SKM-1 (cell line): Measurements from ENCODE around the gene IQSEC1.

ENCODE experiments used
- DNase-seq: peaks from one replicate; lab custom pipeline; 2025; ENCODE audit not compliant: unreplicated experiment; lab: John Stamatoyannopoulos, UW

IQSEC1 gene

GRCh38 chr3:12944849-12945248, 128.4 kb downstream of the IQSEC1 start:
- DNase-seq: no peak

- no peak for DNase-seq
Observed at GRCh38 chr3:12944413-12944812, 128.8 kb downstream of the IQSEC1 start.

GRCh38 chr3:12943124-12944021, 129.9 kb downstream of the IQSEC1 start:
- DNase-seq: no peak

DNA sequence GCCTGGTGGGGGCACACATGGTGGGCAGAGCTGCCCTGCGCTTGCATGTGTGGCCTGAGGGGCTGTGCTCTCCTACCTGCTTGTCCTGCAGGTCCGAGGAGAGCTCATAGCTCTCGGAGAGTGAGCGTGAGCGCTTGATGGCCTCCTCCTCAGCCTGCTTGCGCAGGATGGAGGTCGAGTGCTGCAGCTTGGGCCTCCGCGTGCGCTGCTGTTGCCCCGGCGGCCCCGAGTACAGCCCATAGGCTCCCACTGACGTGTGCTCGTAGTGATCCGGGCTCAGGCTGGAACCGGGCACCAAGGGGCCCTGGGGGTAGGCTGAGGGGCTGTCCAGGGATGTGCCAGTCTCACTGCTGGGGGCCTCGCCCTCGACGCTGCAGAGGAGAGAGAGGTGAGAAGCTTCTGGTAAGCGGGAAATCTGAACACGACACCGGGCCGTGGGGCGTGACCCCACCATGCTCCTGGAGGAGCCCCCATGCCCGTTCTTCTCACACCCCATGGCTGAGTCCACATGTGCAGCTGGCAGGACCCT, 131.7 kb downstream of the IQSEC1 start:
- DNase-seq: no peak

- DNase-seq: no peak
Observed at GRCh38 chr3:12940854-12941253, 132.4 kb downstream of the IQSEC1 start.

GRCh38 chr3:12939137-12939536, 134.1 kb downstream of the IQSEC1 start:
- DNase-seq: no peak

- no peak for DNase-seq
Observed at GRCh38 chr3:12938258-12938711, 134.9 kb downstream of the IQSEC1 start.

GRCh38 chr3:12935861-12936830, 137.1 kb downstream of the IQSEC1 start:
- DNase-seq: no peak

DNA sequence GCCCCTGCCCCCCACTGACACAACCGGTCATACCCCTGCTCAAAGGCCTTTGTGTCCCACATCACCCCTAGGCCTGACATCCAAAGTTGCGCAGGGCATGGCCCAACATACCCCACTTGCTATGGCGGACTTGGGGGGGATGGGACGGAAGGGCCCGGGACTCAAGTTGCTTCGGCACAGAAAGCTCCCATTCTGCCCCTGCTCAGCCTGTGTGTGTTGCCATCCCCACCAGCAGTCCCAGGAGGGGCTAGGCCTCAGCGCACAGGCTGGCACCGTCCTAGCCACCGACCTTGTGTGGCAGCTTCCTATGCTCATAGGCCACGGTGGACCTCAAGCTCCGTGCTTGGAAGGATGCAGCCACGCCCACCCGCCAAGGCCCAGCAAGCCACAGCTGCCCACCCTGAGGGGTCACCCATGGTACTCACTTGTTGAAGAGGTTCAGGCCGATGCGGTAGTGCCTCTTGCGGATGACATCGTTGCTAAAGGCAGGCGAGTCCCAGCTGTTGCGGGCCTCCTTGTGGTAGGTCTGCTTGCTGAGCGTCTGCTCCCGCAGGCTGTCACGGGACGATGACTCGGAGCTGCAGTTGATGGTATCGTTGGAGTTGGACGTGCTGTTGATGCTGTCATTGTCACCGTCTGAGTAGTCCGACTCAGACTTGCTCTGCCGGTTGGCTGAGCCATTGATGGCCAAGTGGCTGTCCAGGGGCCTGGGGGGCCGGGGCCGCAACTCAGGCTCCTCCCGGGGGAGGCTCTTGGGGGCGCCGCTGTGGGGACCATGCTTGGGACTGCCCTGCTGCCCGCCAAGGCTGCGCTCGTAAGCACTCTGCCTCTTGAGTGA, 138.0 kb downstream of the IQSEC1 start:
- no peak for DNase-seq

DNA sequence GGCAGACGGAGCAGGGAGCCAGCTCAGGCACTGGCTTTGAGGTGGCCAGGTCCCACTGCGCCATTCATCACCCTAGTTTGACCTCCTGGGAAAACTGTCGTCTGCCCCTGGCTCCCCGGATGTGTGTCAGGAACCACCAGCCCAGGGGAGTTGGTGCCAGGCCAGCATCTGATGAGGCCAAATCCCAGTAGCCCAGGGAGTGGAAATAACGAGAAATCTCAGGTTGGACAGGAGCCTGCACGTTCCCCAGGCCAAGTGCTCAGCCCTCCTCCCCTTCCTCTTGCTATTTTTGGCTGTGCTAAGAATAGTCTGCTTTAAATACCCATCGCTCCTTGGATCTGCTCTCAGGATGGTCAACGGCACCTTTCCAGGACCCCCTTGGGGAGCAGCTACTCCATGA, 138.8 kb downstream of the IQSEC1 start:
- DNase-seq: no peak

GRCh38 chr3:12933901-12934300, 139.3 kb downstream of the IQSEC1 start:
- no peak for DNase-seq

GRCh38 chr3:12932754-12933153, 140.5 kb downstream of the IQSEC1 start:
- DNase-seq: no peak

GRCh38 chr3:12932347-12932746, 140.9 kb downstream of the IQSEC1 start:
- DNase-seq: no peak

GRCh38 chr3:12931273-12931905, 141.8 kb downstream of the IQSEC1 start:
- DNase-seq: no peak

- no peak for DNase-seq
Observed at GRCh38 chr3:12929801-12930200, 143.4 kb downstream of the IQSEC1 start.

DNA sequence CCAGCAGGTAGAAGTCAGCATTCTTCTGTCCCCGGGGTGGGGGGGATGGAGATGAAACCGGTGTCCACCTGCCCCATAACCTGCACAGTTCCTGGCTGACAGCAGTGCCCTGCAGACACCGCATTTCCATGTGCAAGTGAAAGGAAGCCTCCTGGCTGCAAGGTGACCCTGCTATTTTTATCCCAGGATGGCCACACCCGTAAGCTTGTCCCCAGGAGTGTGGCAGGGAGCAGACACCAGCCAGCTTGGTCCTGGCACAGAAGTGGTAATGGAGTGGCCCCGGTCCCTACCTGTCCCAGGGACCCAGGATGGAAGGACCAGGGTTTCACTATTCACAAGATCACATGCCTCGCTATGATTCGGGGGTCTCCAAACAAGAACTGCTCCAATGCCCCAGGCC, 146.6 kb downstream of the IQSEC1 start:
- DNase-seq: no peak

GRCh38 chr3:12925648-12926047, 147.6 kb downstream of the IQSEC1 start:
- no peak for DNase-seq

DNA sequence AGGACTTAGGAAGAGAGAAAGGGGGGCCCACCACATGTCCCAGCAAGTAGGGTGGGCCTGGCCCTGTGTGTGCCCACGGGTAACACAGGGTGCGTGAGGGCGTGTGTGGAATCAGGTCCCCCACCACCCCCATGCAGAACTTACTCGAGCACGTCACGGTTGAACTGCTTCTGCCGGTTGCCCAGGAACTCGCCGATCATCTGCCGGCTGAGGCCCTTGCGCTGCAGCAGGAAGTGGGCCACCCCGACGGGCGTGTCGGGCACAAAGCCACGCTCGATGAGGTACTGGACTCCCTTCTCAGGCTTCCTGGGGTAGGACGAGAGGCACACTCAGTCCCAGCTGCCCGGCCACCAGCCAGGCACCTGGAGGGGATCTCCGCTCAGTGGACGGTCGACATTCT, 148.8 kb downstream of the IQSEC1 start:
- no peak for DNase-seq

DNA sequence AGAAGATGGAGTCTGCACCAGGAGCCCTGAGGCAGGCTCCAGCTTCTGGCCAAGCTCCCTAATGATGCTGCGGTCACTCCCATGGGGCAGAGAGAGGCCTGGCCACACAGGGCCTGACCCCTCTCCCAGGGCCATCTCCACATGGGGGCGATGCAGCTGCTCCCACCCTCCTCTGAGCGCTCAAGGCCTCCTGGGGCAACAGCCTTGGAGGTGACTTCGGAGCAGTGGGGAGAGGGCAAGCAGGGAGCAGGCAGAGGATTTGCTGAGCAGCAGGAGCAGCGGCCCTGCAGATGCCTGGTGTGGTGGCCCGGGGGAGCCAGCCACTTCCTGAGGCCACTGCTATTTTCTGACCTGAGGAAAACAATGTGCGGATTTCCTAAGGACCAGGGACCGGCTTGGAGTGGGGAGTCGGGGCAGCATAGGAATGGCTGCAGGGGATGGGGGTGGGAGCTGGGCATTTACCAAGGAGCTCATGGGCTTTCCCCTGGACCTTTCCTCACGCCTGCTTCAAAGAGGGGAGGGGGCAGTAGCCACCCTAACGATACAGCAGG, 150.3 kb downstream of the IQSEC1 start:
- DNase-seq: no peak

GRCh38 chr3:12922306-12922705, 150.9 kb downstream of the IQSEC1 start:
- no peak for DNase-seq
